Esophagus muscularis mucosa (tissue), 4 donors: ENCODE results near the gene SLC49A3. TPM values are rescaled to one million over a fixed set of nuclear protein-coding genes. Genes with fewer than 3 reads are reported as not detected.

ENCODE experiments used
- DNase-seq: peaks from one replicate; pipeline ENCODE4 v3.0.0-alpha.2; 2017; ENCODE audit errors: extremely low spot score
- H3K27ac ChIP-seq, 4 donors: fragments of 200-600 bp; sonication (generic); replicated peaks in 1 of 4; 1 replicate in 3 of 4; 2 replicates in 1 of 4; pipeline ENCODE4 v1.5.1; 2016 to 2019; ENCODE audit warnings: mild to moderate bottlenecking in 1 of 4
- H3K27me3 ChIP-seq, 4 donors: fragments of 200-600 bp; sonication (generic); one replicate each; pipeline versions ENCODE4 v1.5.1 to v1.6.0; 2016 to 2019
- H3K36me3 ChIP-seq, 4 donors: fragments of 200-600 bp; sonication (generic); one replicate each; pipeline ENCODE4 v1.5.1; 2016 to 2019
- H3K4me1 ChIP-seq, 4 donors: fragments of 200-600 bp; sonication (generic); one replicate each; pipeline ENCODE4 v1.5.1; 2016 to 2019
- H3K4me3 ChIP-seq, 4 donors: fragments of 200-600 bp; sonication (generic); 1 replicate in 2 of 4; 2 replicates in 2 of 4; pipeline ENCODE4 v1.5.1; 2016 to 2019; ENCODE audit warnings: mild to moderate bottlenecking in 4 of 4, moderate library complexity in 1 of 4
- H3K9me3 ChIP-seq, 4 donors: fragments of 200-600 bp; sonication (generic); 1 replicate in 3 of 4; 2 replicates in 1 of 4; pipeline ENCODE4 v1.5.1; 2016 to 2019
- EP300 ChIP-seq: sonication (generic); formaldehyde crosslinking; IDR thresholded peaks from one replicate; pipeline ENCODE4 v1.6.1; 2017; ENCODE audit warnings: antibody characterized with exemption
- POLR2A ChIP-seq: fragments of 450-650 bp; IDR thresholded peaks from one replicate; pipeline ENCODE4 v1.6.1; 2017; ENCODE audit warnings: antibody characterized with exemption, moderate library complexity, mild to moderate bottlenecking, low read depth
- POLR2AphosphoS5 ChIP-seq, 2 donors: sonication (generic); formaldehyde crosslinking; IDR thresholded peaks; one replicate each; pipeline ENCODE4 v1.6.1; 2017; ENCODE audit warnings: antibody characterized with exemption in 2 of 2
- WGBS: methylation state at CpG from one replicate; pipeline ENCODE4 v1.1.5; 2018; 5-methylcytosine and 5-hydroxymethylcytosine counted together
- intact Hi-C: fragments of 100-400 bp; cut with DNase I; formaldehyde crosslinking; loops from one replicate; pipeline ENCODE4 v1.15.1; 2023
- total RNA-seq, 4 donors: library from RNA; depleted of rRNA; stranded (reverse); fragments of >200 nt; gene quantifications; one replicate each; pipeline versions ENCODE4 v1.1.0 to v1.2.1, GENCODE V29; 2016
- TF ChIP-seq, protein P1 (sequence below), 3 experiments: fragments of 200-600 bp in 2 of 3; fragments of 450-650 bp in 1 of 3; sonication (generic) in 2 of 3; IDR thresholded peaks; one replicate each; pipeline ENCODE4 v1.5.1; 2017 to 2019; ENCODE audit warnings: antibody characterized with exemption in 3 of 3, mild to moderate bottlenecking in 2 of 3, moderate library complexity in 1 of 3

Gene SLC49A3
- total RNA-seq, 4 donors from 2014 or later: 5.5 to 9.4 (median 7.6) TPM

DNA sequence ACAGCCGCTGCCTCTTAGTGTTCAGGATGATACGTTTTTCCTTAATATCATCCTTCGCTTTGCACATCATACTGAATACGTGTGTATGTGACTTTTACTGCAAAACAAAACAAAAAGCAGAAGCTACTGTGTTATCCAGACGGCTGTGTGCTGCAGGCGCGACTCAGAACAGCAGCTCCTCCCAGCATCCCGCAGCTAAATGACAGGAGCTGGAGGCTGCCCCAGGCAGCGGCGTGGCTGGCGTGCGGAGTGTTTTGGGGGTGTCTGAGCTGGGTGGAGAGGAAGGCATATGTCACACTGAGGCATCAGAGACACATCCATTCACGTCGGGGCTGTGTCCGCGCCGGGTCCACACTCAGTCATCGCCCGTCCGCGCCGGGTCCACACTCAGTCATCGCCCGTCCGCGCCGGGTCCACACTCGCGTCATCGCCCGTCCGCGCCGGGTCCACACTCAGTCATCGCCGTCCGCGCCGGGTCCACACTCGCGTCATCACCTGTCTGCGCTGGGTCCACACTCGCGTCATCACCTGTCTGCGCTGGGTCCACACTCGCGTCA lies 33.3 kb upstream of the SLC49A3 start:
- Histone ChIP-seq H3K27me3 (no peaks in the 10 kb centered on the region), H3K9me3 (no peaks in the 10 kb centered on the region), H3K4me1 (peaks cover 13 to 45% (median 33%) of the 10 kb centered on the region in 4 donors), H3K4me3 (no peak overlapping the region), H3K27ac (no peak overlapping the region), H3K36me3 (peaks cover 0 to 26% (median 14%) of the 10 kb centered on the region in 4 donors)
- intact Hi-C loops: no loop called here
- TF ChIP-seq EP300 (no peak), POLR2A (no peak), POLR2AphosphoS5 (IDR thresholded peaks at IDR 0.05) (no peak)
- TF ChIP-seq, protein P1, sequence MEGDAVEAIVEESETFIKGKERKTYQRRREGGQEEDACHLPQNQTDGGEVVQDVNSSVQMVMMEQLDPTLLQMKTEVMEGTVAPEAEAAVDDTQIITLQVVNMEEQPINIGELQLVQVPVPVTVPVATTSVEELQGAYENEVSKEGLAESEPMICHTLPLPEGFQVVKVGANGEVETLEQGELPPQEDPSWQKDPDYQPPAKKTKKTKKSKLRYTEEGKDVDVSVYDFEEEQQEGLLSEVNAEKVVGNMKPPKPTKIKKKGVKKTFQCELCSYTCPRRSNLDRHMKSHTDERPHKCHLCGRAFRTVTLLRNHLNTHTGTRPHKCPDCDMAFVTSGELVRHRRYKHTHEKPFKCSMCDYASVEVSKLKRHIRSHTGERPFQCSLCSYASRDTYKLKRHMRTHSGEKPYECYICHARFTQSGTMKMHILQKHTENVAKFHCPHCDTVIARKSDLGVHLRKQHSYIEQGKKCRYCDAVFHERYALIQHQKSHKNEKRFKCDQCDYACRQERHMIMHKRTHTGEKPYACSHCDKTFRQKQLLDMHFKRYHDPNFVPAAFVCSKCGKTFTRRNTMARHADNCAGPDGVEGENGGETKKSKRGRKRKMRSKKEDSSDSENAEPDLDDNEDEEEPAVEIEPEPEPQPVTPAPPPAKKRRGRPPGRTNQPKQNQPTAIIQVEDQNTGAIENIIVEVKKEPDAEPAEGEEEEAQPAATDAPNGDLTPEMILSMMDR (IDR thresholded peaks at IDR 0.05): no peak
- DNase-seq: no peak
- WGBS: 97% methylated on average over 40 of the region's 47 CpGs

DNA sequence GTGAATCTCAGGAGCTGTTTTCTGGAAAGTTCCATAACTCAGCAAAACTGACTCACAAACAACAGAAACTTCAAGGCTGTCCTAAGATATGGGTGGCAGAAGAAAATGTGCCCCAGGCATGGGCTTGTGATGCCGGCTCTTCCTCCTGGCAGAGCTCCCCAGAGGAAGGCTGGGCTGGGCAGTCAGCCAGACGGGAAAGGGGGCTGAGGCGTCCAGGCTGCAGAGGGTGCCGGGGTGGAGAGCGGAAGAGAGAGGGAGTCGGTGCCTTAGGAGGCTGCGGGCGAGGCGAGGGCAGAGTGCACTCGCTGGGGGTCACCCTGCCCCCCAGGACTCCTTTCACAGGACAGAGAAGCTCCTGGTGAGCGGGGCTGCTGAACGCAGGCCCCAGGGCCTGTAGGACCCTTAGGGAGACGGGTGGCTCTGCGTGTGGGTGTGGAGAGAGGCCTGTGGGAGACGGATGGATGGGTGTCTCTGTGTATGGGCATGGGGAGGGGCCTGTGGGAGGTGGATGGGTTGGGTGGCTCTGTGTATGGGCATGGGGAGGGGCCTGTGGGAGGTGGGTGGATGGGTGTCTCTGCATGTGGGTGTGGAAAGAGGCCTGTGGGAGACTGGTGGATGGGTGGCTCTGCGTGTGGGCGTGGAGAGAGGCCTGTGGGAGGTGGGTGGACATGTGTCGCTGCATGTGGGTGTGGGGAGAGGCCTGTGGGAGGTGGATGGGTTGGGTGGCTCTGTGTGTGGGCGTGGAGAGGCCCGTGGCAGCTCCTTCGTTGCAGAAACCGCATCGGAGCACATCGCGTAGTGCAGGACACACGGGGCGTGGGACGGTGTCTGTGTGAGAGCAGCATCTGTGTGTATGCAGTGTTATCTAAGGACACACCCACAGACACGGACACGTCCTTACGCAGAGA lies 32.6 kb upstream of the SLC49A3 start:
- no peak for DNase-seq
- Histone ChIP-seq H3K4me3 (no peak overlapping the region), H3K36me3 (peaks cover 0 to 26% (median 14%) of the 10 kb centered on the region in 4 donors), H3K27me3 (no peaks in the 10 kb centered on the region), H3K9me3 (no peaks in the 10 kb centered on the region), H3K27ac (peak overlapping the region in 1 of 4 donors; percentile 20), H3K4me1 (peaks cover 13 to 41% (median 26%) of the 10 kb centered on the region in 4 donors)
- WGBS: 73% methylated on average over 31 of the region's 31 CpGs
- intact Hi-C loops: no loop called here
- TF ChIP-seq EP300 (no peak), POLR2AphosphoS5 (IDR thresholded peaks at IDR 0.05) (no peak), POLR2A (no peak)
- TF ChIP-seq, protein P1 (IDR thresholded peaks at IDR 0.05): no peak

DNA sequence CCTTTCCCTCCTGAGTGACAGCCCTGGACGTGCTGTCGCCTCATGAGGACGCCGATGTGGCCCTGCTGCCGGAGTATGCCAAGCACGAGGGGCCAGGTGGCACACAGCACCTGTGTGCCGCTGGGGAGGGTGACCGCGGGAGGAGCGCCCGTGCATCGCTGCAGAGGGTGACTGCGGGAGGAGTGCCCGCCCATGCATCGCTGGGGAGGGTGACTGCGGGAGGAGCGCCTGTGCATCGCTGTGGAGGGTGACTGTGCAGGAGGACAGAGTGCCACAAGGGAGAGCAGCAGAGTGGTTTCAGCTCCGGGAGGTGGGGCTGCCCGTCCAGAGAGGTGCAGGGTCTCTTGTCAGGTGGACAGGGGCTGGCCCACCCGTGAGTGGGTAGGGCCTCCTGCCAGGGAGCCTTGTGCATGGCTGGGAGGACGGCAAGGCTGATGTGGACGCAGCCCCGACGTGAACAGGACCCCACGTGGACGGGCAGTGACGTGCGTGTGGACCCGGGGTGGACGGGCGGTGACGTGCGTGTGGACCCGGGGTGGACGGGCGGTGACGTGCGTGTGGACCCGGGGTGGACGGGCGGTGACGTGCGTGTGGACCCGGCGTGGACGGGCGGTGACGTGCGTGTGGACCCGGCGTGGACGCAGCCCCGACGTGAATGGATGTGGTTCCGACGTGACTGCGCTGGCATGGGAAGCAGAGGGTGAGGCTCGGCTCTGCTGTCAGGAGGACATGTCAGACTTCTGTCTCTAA lies 31.3 kb upstream of the SLC49A3 start:
- TF ChIP-seq POLR2A: no peak
- TF ChIP-seq, protein P1 (IDR thresholded peaks at IDR 0.05): no peak
- no peak for TF ChIP-seq POLR2AphosphoS5 (IDR thresholded peaks at IDR 0.05)
- DNase-seq: no peak
- Histone ChIP-seq H3K4me1 (peaks cover 10 to 29% (median 19%) of the 10 kb centered on the region in 4 donors), H3K27ac (no peak overlapping the region), H3K36me3 (peaks cover 0 to 26% (median 14%) of the 10 kb centered on the region in 4 donors), H3K4me3 (no peak overlapping the region), H3K9me3 (no peaks in the 10 kb centered on the region), H3K27me3 (no peaks in the 10 kb centered on the region)
- WGBS: 93% methylated on average over 58 of the region's 59 CpGs
- intact Hi-C loops: no loop called here

DNA sequence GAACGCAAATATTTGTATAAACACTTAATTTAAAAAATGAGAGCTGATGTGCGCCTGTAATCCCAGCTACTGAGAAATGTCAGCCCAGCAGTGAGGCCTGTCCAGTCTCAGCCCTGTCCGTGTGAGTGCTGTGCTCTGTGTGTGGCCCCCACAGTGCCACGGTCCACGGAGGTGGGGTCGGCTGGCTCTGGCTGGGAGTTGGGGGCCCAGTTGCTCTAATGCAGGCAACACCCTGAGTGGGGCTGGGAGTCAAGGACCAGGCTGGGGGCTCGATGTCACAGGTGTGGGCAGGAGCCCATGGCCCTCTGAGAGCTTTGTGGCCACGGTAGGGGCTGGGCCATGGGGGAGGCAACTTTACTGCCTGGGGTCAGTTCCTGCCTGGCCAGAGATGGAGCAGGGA lies 29.5 kb upstream of the SLC49A3 start:
- TF ChIP-seq EP300 (no peak), POLR2A (no peak), POLR2AphosphoS5 (IDR thresholded peaks at IDR 0.05) (no peak)
- TF ChIP-seq, protein P1 (IDR thresholded peaks at IDR 0.05): no peak
- WGBS: 68% methylated on average over 6 of the region's 8 CpGs
- intact Hi-C loops: no loop called here

More for the DNA sequence above, 29.5 kb upstream of the SLC49A3 start:
- Histone ChIP-seq H3K4me3 (no peak overlapping the region), H3K36me3 (peaks cover 0 to 27% (median 13%) of the 10 kb centered on the region in 4 donors), H3K27me3 (no peaks in the 10 kb centered on the region), H3K9me3 (no peaks in the 10 kb centered on the region), H3K4me1 (peaks cover 10 to 35% (median 21%) of the 10 kb centered on the region in 4 donors), H3K27ac (no peak overlapping the region)
- no peak for DNase-seq
